ENCODE data around the gene ACACB. TPM values are rescaled to one million over a fixed set of nuclear protein-coding genes. Genes with fewer than 3 reads are reported as not detected.

Gene ACACB
- total RNA-seq, 1 donor from 2014 or later = 6.3 TPM

DNA sequence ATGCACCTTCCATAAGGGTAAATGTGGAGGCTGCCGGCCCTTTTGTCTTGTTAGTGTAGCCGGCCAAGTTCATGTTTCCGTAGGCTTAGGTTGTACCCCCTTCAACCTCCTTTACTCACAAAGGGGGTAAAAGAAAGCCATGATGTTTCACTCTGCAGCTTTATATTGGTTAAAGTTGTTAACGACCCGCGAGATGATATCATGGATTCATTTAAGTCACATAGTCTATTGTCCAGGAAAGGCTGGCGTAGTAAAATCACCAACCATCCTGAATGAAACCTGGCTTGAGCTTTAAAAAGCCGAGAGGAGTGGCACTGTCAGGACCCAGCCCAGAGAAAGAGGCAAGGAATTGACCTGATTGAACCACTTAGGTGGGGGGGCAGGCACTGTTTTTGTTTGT lies 17.7 kb upstream of the ACACB start:
- no peak for DNase-seq
- Mint-ChIP-seq H3K27me3 (no peaks in the 10 kb centered on the region), H3K4me1 (peaks cover 20% of the 10 kb centered on the region), H3K27ac (no peak overlapping the region), H3K36me3 (ENCODE audit: low read depth) (peaks cover 17% of the 10 kb centered on the region), H3K9me3 (no peaks in the 10 kb centered on the region), H3K4me3 (peak overlapping the region; percentile 84)
- intact Hi-C loops (cut with micrococcal nuclease) = loop anchor here (1.0 to 10.0 kb wide), 5 partner anchors 46 to 2004 kb away; partner anchors contain the start of genes CORO1C, CRY1, MMAB and MVK
- ChIA-PET CTCF (interaction anchor here (3.1 kb wide), 1 partner anchor 14 kb away, joined by 19 read pairs; no protein-coding TSS in a partner anchor), POLR2A (interaction anchor here (1.2 to 1.5 kb wide), 2 partner anchors 13 to 45 kb away, joined by 4 to 5 read pairs; no protein-coding TSS in a partner anchor)
- TF ChIP-seq CTCF (IDR thresholded peaks at IDR 0.05) = no peak
- ATAC-seq (ENCODE audit: low read depth) = no peak

- Mint-ChIP-seq H3K27ac (no peak overlapping the region), H3K4me1 (peaks cover 18% of the 10 kb centered on the region), H3K4me3 (peak overlapping the region; percentile 52), H3K36me3 (ENCODE audit: low read depth) (peaks cover 24% of the 10 kb centered on the region), H3K27me3 (no peaks in the 10 kb centered on the region), H3K9me3 (no peaks in the 10 kb centered on the region)
- POLR2A ChIA-PET = interaction anchor here (1.2 to 1.5 kb wide), 2 partner anchors 12 to 46 kb away, joined by 4 to 5 read pairs; no protein-coding TSS in a partner anchor
- CTCF ChIA-PET = interaction anchor here (1.1 to 3.1 kb wide), 2 partner anchors 13 to 1181 kb away, joined by 3 to 19 read pairs; no protein-coding TSS in a partner anchor
- DNase-seq (no peak), ATAC-seq (ENCODE audit: low read depth) (no peak)
- no peak for TF ChIP-seq CTCF (IDR thresholded peaks at IDR 0.05)
- intact Hi-C loops (cut with micrococcal nuclease) = loop anchor here (2.0 to 10.0 kb wide), 3 partner anchors 473 to 2005 kb away; partner anchors contain the start of genes CRY1, MMAB, MVK and PWP1
Observed at GRCh38 chr12:109099431-109100020, 16.9 kb upstream of the ACACB start.

DNA sequence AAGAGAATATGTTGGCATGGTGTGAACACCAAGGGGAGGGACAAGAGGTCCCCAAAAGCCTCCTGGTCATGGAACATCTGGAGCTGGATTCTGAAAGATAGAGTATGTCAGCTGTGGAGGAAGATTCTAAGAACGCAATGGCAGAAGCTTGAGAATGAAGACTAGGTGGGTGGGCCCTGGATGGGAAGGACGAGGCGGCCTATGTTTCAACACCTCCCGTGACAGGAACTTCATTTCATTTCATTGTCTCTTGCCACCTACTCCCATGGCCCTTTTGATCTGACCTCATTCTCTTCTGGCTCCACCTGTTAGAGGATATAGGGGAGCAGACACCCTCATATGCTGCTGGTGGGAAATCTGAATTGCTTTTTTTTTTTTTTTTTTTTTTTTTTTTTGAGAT lies 15.6 kb upstream of the ACACB start:
- DNase-seq (no peak), ATAC-seq (ENCODE audit: low read depth) (no peak)
- Mint-ChIP-seq H3K4me1 (peaks cover 18% of the 10 kb centered on the region), H3K27ac (no peak overlapping the region), H3K9me3 (no peaks in the 10 kb centered on the region), H3K27me3 (no peaks in the 10 kb centered on the region), H3K36me3 (ENCODE audit: low read depth) (peaks cover 34% of the 10 kb centered on the region), H3K4me3 (no peak overlapping the region)
- ChIA-PET POLR2A (no interaction called here), CTCF (interaction anchor here (1.1 to 3.1 kb wide), 2 partner anchors 12 to 1182 kb away, joined by 3 to 19 read pairs; no protein-coding TSS in a partner anchor)
- TF ChIP-seq CTCF (IDR thresholded peaks at IDR 0.05) = no peak
- intact Hi-C loops (cut with micrococcal nuclease) = no loop called here

GRCh38 chr12:109102491-109102890 lies 13.9 kb upstream of the ACACB start:
- DNase-seq = no peak
- ChIA-PET CTCF (interaction anchor here (2.0 kb wide), 1 partner anchor 10 kb away, joined by 8 read pairs; no protein-coding TSS in a partner anchor), POLR2A (no interaction called here)
- TF ChIP-seq CTCF (IDR thresholded peaks at IDR 0.05) = no peak
- Mint-ChIP-seq H3K27me3 (no peaks in the 10 kb centered on the region), H3K27ac (no peak overlapping the region), H3K9me3 (no peaks in the 10 kb centered on the region), H3K4me1 (peaks cover 18% of the 10 kb centered on the region), H3K36me3 (ENCODE audit: low read depth) (peaks cover 43% of the 10 kb centered on the region), H3K4me3 (no peak overlapping the region)
- intact Hi-C loops (cut with micrococcal nuclease) = no loop called here
- no peak for ATAC-seq (ENCODE audit: low read depth)

DNA sequence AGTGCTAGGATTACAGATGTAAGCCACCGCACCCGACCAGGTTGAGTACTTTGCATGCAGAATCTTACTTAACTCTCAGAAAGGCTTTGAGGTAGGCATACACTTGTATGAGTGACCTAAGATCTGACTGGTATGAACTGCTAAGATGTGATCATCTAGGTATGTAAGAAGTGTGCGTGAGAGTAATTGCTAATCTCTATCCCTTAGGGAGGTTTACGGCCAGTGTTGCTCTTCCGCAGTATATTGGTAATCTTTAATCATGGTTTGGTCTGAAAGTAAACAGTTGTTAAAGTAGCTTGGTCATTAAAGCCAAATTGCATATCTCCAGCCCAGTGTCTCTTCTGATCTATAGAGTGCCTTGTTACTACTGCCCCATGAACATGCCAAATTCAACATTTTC lies 11.2 kb upstream of the ACACB start:
- no peak for ATAC-seq (ENCODE audit: low read depth)
- H3K4me1 Mint-ChIP-seq = no peaks in the 10 kb centered on the region
- no peaks in the 10 kb centered on the region for H3K27me3 Mint-ChIP-seq
- ChIA-PET POLR2A (no interaction called here), CTCF (no interaction called here)
- H3K27ac Mint-ChIP-seq = no peak overlapping the region
- no peak overlapping the region for H3K4me3 Mint-ChIP-seq
- intact Hi-C loops (cut with micrococcal nuclease) = no loop called here
- no peak for TF ChIP-seq CTCF (IDR thresholded peaks at IDR 0.05)
- H3K36me3 Mint-ChIP-seq (ENCODE audit: low read depth) = peaks cover 58% of the 10 kb centered on the region
- H3K9me3 Mint-ChIP-seq = no peaks in the 10 kb centered on the region
- DNase-seq = no peak
